Fibroblast of lung (primary cell): ENCODE measurements around the gene KIF17. TPM values are rescaled to one million over a fixed set of nuclear protein-coding genes. Genes with fewer than 3 reads are reported as not detected.

Experiments used
- DNase-seq, 2 donors: peaks; one replicate each; pipeline versions ENCODE4 v3.0.0 to v3.0.0-alpha.2; 2010; ENCODE audit warnings: low read depth in 2 of 2
- H2AFZ ChIP-seq: 2 replicates; pipeline ENCODE4 v1.5.1; 2012; ENCODE audit warnings: low read length, control low read depth, inconsistent platforms
- H3K27ac ChIP-seq: 2 replicates; pipeline ENCODE4 v1.5.1; 2011; ENCODE audit warnings: low read length, control low read depth; ENCODE audit not compliant: insufficient read depth
- H3K27me3 ChIP-seq: 2 replicates; pipeline ENCODE4 v1.5.1; 2011; ENCODE audit warnings: mild to moderate bottlenecking, low read length; ENCODE audit not compliant: control insufficient read depth, insufficient read depth
- H3K36me3 ChIP-seq: 2 replicates; pipeline ENCODE4 v1.5.1; 2011; ENCODE audit warnings: low read length; ENCODE audit not compliant: control insufficient read depth, insufficient read depth
- H3K4me1 ChIP-seq: 2 replicates; pipeline ENCODE4 v1.5.1; 2011; ENCODE audit warnings: low read length; ENCODE audit not compliant: control insufficient read depth, insufficient read depth; ENCODE audit errors: extremely low read depth
- H3K4me2 ChIP-seq: 2 replicates; pipeline ENCODE4 v1.5.1; 2011; ENCODE audit warnings: low read length, control low read depth; ENCODE audit not compliant: insufficient read depth; ENCODE audit errors: extremely low read depth
- H3K4me3 ChIP-seq, 4 experiments: fragments of 200-600 bp in 1 of 4; sonication (generic) in 1 of 4; replicated peaks in 1 of 4; 2 replicates each; pipeline ENCODE4 v1.5.1; 2011 to 2016; ENCODE audit warnings: low read length in 4 of 4, low read depth in 3 of 4, mild to moderate bottlenecking in 3 of 4, control low read depth in 2 of 4, inconsistent platforms in 1 of 4, mixed read lengths in 1 of 4; ENCODE audit not compliant: insufficient read depth in 1 of 4; ENCODE audit errors: control extremely low read depth in 1 of 4
- H3K79me2 ChIP-seq: 2 replicates; pipeline ENCODE4 v1.5.1; 2012; ENCODE audit warnings: mild to moderate bottlenecking, low read length, inconsistent platforms; ENCODE audit not compliant: control insufficient read depth, insufficient read depth
- H3K9ac ChIP-seq: 2 replicates; pipeline ENCODE4 v1.5.1; 2011; ENCODE audit warnings: mild to moderate bottlenecking, low read length, control low read depth; ENCODE audit not compliant: insufficient read depth
- H3K9me3 ChIP-seq: 2 replicates; pipeline ENCODE4 v1.5.1; 2012; ENCODE audit warnings: low read depth, low read length; ENCODE audit not compliant: control insufficient read depth, insufficient read depth
- H4K20me1 ChIP-seq: 2 replicates; pipeline ENCODE4 v1.5.1; 2011; ENCODE audit warnings: low read length; ENCODE audit not compliant: control insufficient read depth, insufficient read depth; ENCODE audit errors: extremely low read depth
- CTCF ChIP-seq, 2 donors: IDR thresholded peaks in 1 of 2; conservative IDR thresholded peaks in 1 of 2; 1 replicate in 1 of 2; 2 replicates in 1 of 2; pipeline ENCODE4 v1.5.1; 2011 to 2012; ENCODE audit warnings: low read length in 2 of 2, control low read depth in 1 of 2, inconsistent platforms in 1 of 2, low read depth in 1 of 2, mild to moderate bottlenecking in 1 of 2
- EZH2 ChIP-seq: IDR thresholded peaks from 2 replicates; pipeline ENCODE4 v1.5.1; 2012; ENCODE audit warnings: low read length, control low read depth, mild to moderate bottlenecking; ENCODE audit errors: missing control alignments
- polyA plus RNA-seq, 2 donors: library from polyadenylated mRNA; depleted of rRNA in 1 of 2; stranded (reverse) in 1 of 2; unstranded in 1 of 2; fragments of >200 nt; gene quantifications; 2 replicates each; pipeline ENCODE4 v1.2.1, GENCODE V29; 2011 to 2012; ENCODE audit warnings: missing spikeins in 1 of 2
- total RNA-seq: library from RNA; depleted of rRNA; stranded (reverse); fragments of >200 nt; gene quantifications from 2 replicates; pipeline ENCODE4 v1.2.1, GENCODE V29; 2014

The KIF17 gene
- total and polyA plus RNA-seq, 2 donors (not counting 1 experiment from before 2014, with no cell fraction given): 1.8 to 3.0 TPM

DNA sequence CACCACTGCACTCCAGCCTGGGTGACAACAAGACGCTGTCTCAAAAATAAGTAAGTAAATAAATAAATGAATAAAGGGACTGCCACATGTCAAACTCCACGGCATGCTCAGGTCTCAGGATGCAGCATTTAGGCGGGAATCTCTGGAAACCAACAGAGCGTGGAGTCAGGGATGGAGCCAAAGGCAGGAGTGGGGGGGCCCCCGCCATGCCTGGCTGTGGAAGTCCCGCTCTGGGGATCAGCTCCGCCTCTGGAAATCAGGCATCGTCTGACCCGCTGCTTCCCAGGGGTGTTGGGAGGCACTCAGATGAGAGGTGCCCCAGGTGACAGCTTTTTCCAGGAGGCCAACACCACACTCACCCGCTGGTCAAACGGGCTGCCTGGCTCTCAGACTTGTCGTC, 20.2 kb downstream of the KIF17 start:
- H3K9ac ChIP-seq: no peak overlapping the region
- peaks cover 17% of the 10 kb centered on the region for H3K4me1 ChIP-seq
- H3K36me3 ChIP-seq: no peaks in the 10 kb centered on the region
- H3K27ac ChIP-seq: no peak overlapping the region
- H3K27me3 ChIP-seq: no peaks in the 10 kb centered on the region
- DNase-seq: no peak
- no peaks in the 10 kb centered on the region for H3K79me2 ChIP-seq
- H3K9me3 ChIP-seq: no peaks in the 10 kb centered on the region
- no peak overlapping the region for H2AFZ ChIP-seq
- H4K20me1 ChIP-seq: no peaks in the 10 kb centered on the region
- H3K4me3 ChIP-seq: peak overlapping the region in 1 of 4 experiments; percentile 61
- TF ChIP-seq CTCF (conservative IDR thresholded peaks at IDR 0.05 in 1 of 2, IDR thresholded peaks at IDR 0.05 in 1 of 2; ENCODE audit: low read depth in 1 of 2, low read length in 2 of 2): no peak
- TF ChIP-seq EZH2: no peak
- H3K4me2 ChIP-seq: peak overlapping the region; percentile 59

GRCh38 chr1:20696397-20697333, 21.1 kb downstream of the KIF17 start:
- Histone ChIP-seq H3K27ac (peak overlapping the region; percentile 88), H4K20me1 (no peaks in the 10 kb centered on the region), H3K27me3 (no peaks in the 10 kb centered on the region), H3K4me3 (peak overlapping the region; percentile 44 to 61 (median 54)), H3K9me3 (no peaks in the 10 kb centered on the region), H3K79me2 (no peaks in the 10 kb centered on the region), H3K4me2 (peak overlapping the region; percentile 59), H3K4me1 (peaks cover 17% of the 10 kb centered on the region), H3K36me3 (no peaks in the 10 kb centered on the region), H3K9ac (peak overlapping the region; percentile 83), H2AFZ (peak overlapping the region; percentile 89)
- TF ChIP-seq EZH2 (no peak), CTCF (conservative IDR thresholded peaks at IDR 0.05 in 1 of 2, IDR thresholded peaks at IDR 0.05 in 1 of 2; ENCODE audit: low read depth in 1 of 2, low read length in 2 of 2) (peak; percentile 66 to 79)
- peak; percentile 88 to 94 for DNase-seq

DNA sequence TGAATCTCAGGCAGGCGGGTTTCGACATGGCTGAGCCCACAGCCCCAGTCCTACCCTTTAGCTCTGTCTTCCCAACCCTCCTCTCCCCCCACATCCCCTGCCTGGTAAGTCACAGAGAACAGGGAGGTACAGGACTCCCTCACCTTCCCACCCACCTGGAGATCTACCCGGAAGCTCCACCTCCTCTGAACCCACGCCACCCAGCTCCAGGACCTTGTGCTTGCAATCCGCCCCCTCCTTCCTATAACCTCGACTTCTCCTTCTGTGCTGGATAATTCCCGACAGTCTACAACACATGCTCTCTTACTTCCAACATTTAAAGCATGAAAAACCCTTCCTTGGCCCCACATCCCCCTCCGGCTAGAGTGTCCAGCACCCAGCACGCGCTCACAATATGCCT, 22.3 kb downstream of the KIF17 start:
- Histone ChIP-seq H3K4me3 (no peak overlapping the region), H3K9me3 (no peaks in the 10 kb centered on the region), H3K79me2 (no peaks in the 10 kb centered on the region), H4K20me1 (no peaks in the 10 kb centered on the region), H2AFZ (no peak overlapping the region), H3K4me1 (peaks cover 17% of the 10 kb centered on the region), H3K27me3 (no peaks in the 10 kb centered on the region), H3K27ac (no peak overlapping the region), H3K4me2 (no peak overlapping the region), H3K36me3 (no peaks in the 10 kb centered on the region), H3K9ac (no peak overlapping the region)
- no peak for DNase-seq
- TF ChIP-seq CTCF (conservative IDR thresholded peaks at IDR 0.05 in 1 of 2, IDR thresholded peaks at IDR 0.05 in 1 of 2; ENCODE audit: low read depth in 1 of 2, low read length in 2 of 2): no peak
- TF ChIP-seq EZH2: no peak
